ENCODE data around the gene ASAP3.

ASAP3 gene

DNA sequence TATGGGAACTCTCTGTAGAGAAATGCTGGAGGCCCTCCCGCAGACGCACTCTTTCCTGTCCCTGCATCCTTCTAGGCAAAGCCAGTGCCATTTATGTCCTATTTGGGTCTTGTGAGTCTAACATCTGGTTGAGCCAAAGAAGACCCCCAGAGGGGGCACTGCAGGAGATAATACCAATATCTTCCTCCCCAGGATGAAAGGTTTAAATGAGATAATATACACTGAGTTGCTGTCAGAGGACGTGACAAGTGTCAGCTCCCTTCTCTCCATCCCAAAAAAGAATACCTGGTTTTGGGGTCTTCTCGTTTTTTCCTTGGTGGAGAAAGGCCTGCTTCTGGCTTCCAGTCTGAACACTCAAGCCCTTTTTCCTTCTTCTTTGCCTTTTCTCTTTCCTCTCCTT, 67.0 kb downstream of the ASAP3 start:
- Histone ChIP-seq H2AFZ (ENCODE audit: low read depth) (no peak overlapping the region), H3K27ac (no peak overlapping the region), H3K36me3 (ENCODE audit: insufficient read depth) (no peaks in the 10 kb centered on the region), H3K79me2 (ENCODE audit: insufficient read depth, low read depth) (no peaks in the 10 kb centered on the region), H3K4me3 (IDR thresholded peaks at IDR 0.05; ENCODE audit: insufficient read depth, low read depth, low read length) (no peak overlapping the region), H3K4me1 (ENCODE audit: low read depth, poor library complexity, severe bottlenecking) (no peaks in the 10 kb centered on the region), H3K4me2 (no peak overlapping the region), H4K20me1 (ENCODE audit: insufficient read depth) (no peaks in the 10 kb centered on the region), H3K27me3 (ENCODE audit: insufficient read depth, low read depth) (no peaks in the 10 kb centered on the region), H3K9ac (no peak overlapping the region)
- TF ChIP-seq, protein P1, sequence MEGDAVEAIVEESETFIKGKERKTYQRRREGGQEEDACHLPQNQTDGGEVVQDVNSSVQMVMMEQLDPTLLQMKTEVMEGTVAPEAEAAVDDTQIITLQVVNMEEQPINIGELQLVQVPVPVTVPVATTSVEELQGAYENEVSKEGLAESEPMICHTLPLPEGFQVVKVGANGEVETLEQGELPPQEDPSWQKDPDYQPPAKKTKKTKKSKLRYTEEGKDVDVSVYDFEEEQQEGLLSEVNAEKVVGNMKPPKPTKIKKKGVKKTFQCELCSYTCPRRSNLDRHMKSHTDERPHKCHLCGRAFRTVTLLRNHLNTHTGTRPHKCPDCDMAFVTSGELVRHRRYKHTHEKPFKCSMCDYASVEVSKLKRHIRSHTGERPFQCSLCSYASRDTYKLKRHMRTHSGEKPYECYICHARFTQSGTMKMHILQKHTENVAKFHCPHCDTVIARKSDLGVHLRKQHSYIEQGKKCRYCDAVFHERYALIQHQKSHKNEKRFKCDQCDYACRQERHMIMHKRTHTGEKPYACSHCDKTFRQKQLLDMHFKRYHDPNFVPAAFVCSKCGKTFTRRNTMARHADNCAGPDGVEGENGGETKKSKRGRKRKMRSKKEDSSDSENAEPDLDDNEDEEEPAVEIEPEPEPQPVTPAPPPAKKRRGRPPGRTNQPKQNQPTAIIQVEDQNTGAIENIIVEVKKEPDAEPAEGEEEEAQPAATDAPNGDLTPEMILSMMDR (conservative IDR thresholded peaks at IDR 0.05; ENCODE audit: low read depth, low read length) = no peak

DNA sequence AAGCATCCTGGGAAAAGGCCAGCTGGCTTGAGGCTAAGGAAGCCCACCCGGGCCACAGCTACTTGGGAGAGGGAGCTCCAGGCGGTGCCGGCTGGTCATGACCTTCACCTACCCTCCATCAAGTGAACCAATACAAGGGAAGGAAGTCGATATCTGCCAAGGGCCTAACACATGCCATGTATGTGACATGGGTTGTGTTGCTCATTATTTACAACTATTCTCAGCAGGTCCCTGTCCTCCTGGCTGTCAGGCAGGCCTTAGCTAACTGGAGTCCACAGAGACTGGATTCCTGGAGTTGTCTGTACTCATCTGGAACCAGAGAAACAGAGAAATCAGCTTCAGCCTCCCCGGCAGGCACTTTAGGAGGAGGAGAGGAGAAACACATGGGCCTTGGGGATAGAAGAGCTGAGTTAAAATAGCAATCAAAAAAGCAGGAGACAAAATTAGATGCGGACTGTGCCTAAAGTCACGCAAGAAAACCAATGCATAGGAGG, 75.1 kb downstream of the ASAP3 start:
- H3K36me3 ChIP-seq (ENCODE audit: insufficient read depth) = no peaks in the 10 kb centered on the region
- no peaks in the 10 kb centered on the region for H3K27me3 ChIP-seq (ENCODE audit: insufficient read depth, low read depth)
- peaks cover 5% of the 10 kb centered on the region for H3K4me1 ChIP-seq (ENCODE audit: low read depth, poor library complexity, severe bottlenecking)
- H3K4me2 ChIP-seq = no peak overlapping the region
- no peak overlapping the region for H3K9ac ChIP-seq
- H3K79me2 ChIP-seq (ENCODE audit: insufficient read depth, low read depth) = no peaks in the 10 kb centered on the region
- no peak overlapping the region for H3K27ac ChIP-seq
- no peak overlapping the region for H2AFZ ChIP-seq (ENCODE audit: low read depth)
- no peaks in the 10 kb centered on the region for H4K20me1 ChIP-seq (ENCODE audit: insufficient read depth)
- TF ChIP-seq, protein P1 (conservative IDR thresholded peaks at IDR 0.05; ENCODE audit: low read depth, low read length) = no peak
- H3K4me3 ChIP-seq (IDR thresholded peaks at IDR 0.05; ENCODE audit: insufficient read depth, low read depth, low read length) = no peak overlapping the region

DNA sequence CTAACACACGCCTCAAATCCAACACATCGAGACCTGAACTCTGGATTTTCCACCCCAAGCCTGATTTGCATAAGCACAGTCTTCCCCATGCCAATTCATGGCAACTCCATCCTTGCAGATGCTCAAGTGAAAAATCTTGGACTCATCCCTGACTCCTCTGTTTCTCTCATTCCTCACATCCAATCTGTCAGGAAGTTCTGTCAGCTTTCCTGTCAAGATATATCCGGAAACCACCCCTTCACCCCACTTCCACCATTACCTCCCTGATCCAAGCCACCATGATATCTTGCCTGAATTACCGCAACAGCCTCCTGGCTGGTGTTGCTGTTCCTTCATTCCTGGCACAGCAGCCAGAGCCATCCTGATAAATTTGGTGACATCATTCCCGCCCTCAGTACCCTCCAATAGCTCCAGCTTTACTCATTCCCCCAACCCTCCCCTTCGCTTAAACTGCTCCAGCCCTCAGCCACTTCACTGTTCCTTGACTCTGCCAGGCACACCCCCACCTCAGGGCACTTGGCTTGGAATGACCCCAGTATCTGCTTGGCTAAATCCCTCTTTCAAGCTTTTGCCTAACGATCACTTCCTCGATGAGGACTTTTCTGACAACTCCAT, 76.9 kb downstream of the ASAP3 start:
- Histone ChIP-seq H3K79me2 (ENCODE audit: insufficient read depth, low read depth) (no peaks in the 10 kb centered on the region), H2AFZ (ENCODE audit: low read depth) (no peak overlapping the region), H4K20me1 (ENCODE audit: insufficient read depth) (no peaks in the 10 kb centered on the region), H3K27me3 (ENCODE audit: insufficient read depth, low read depth) (no peaks in the 10 kb centered on the region), H3K27ac (no peak overlapping the region), H3K4me3 (IDR thresholded peaks at IDR 0.05; ENCODE audit: insufficient read depth, low read depth, low read length) (no peak overlapping the region), H3K36me3 (ENCODE audit: insufficient read depth) (no peaks in the 10 kb centered on the region), H3K4me1 (ENCODE audit: low read depth, poor library complexity, severe bottlenecking) (peaks cover 5% of the 10 kb centered on the region), H3K9ac (no peak overlapping the region), H3K4me2 (no peak overlapping the region)
- TF ChIP-seq, protein P1 (conservative IDR thresholded peaks at IDR 0.05; ENCODE audit: low read depth, low read length) = no peak

DNA sequence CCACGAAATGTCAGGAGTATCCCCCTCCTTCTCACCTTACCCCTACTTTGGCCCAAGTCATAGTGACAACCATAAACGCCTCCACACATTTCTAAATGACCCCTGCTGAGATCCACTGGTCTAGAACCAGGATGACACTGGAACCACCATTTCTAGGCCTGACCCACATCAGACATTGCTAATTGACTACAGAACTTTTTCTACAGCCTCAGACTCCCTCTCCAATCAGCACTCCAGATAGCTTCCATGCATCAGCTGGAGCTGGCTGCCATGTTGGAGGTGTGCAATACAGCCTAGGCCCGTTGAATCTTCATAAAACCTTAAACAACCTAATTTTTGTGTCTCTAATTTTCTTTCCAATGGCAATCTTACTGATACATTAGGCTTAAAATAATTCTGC, 78.0 kb downstream of the ASAP3 start:
- no peak overlapping the region for H3K27ac ChIP-seq
- no peaks in the 10 kb centered on the region for H3K27me3 ChIP-seq (ENCODE audit: insufficient read depth, low read depth)

More for the DNA sequence above, 78.0 kb downstream of the ASAP3 start:
- Histone ChIP-seq H3K4me2 (no peak overlapping the region), H2AFZ (ENCODE audit: low read depth) (no peak overlapping the region), H4K20me1 (ENCODE audit: insufficient read depth) (no peaks in the 10 kb centered on the region), H3K36me3 (ENCODE audit: insufficient read depth) (no peaks in the 10 kb centered on the region), H3K9ac (no peak overlapping the region), H3K4me1 (ENCODE audit: low read depth, poor library complexity, severe bottlenecking) (peaks cover 5% of the 10 kb centered on the region), H3K4me3 (IDR thresholded peaks at IDR 0.05; ENCODE audit: insufficient read depth, low read depth, low read length) (no peak overlapping the region), H3K79me2 (ENCODE audit: insufficient read depth, low read depth) (no peaks in the 10 kb centered on the region)
- TF ChIP-seq, protein P1 (conservative IDR thresholded peaks at IDR 0.05; ENCODE audit: low read depth, low read length) = no peak

Measured in KMS-11 (cell line).